ENCODE results near the gene C2orf78. TPM values are rescaled to one million over a fixed set of nuclear protein-coding genes. Genes with fewer than 3 reads are reported as not detected.

The C2orf78 gene
- total RNA-seq, 1 experiment from 2014 or later = 0.39 TPM

- Mint-ChIP-seq H3K36me3 (peaks cover 53% of the 10 kb centered on the region), H3K4me1 (no peaks in the 10 kb centered on the region), H3K27ac (no peak overlapping the region), H3K4me3 (no peak overlapping the region), H3K9me3 (no peaks in the 10 kb centered on the region), H3K27me3 (ENCODE audit: low read depth) (no peaks in the 10 kb centered on the region)
- no peak for TF ChIP-seq KAT7 (CRISPR knock-in tag; IDR thresholded peaks at IDR 0.05; ENCODE audit: borderline replicate concordance)
- TF ChIP-seq ETV6 (CRISPR knock-in tag; IDR thresholded peaks at IDR 0.05) = no peak
- no peak for TF ChIP-seq ZNF425 (CRISPR knock-in tag; conservative IDR thresholded peaks at IDR 0.05)
- no peak for TF ChIP-seq NR1H2 (CRISPR knock-in tag; IDR thresholded peaks at IDR 0.05)
- TF ChIP-seq NFYB (CRISPR knock-in tag; conservative IDR thresholded peaks at IDR 0.05; ENCODE audit: low read depth) = no peak
- TF ChIP-seq ELF4 (CRISPR knock-in tag; IDR thresholded peaks at IDR 0.05; ENCODE audit: low read depth) = no peak
- ATAC-seq (no peak), DNase-seq (ENCODE audit: low spot score) (no peak)
- POLR2A ChIA-PET = no interaction called here
- CTCF ChIA-PET = interaction anchor here (0.7 to 1.2 kb wide), 2 partner anchors 13 to 528 kb away, joined by 3 read pairs; no protein-coding TSS in a partner anchor
Observed at GRCh38 chr2:73852020-73852419, 68.0 kb downstream of the C2orf78 start.

GRCh38 chr2:73855526-73855925 is 71.5 kb downstream of the C2orf78 start:
- no peak for ATAC-seq
- H3K9me3 Mint-ChIP-seq = no peaks in the 10 kb centered on the region
- no peak for DNase-seq (ENCODE audit: low spot score)
- peaks cover 53% of the 10 kb centered on the region for H3K36me3 Mint-ChIP-seq
- CTCF ChIA-PET = no interaction called here
- no peak overlapping the region for H3K4me3 Mint-ChIP-seq
- no peaks in the 10 kb centered on the region for H3K4me1 Mint-ChIP-seq
- TF ChIP-seq OVOL2 (CRISPR knock-in tag; IDR thresholded peaks at IDR 0.05; ENCODE audit: borderline replicate concordance) = no peak
- no peak for TF ChIP-seq TCF7 (CRISPR knock-in tag; IDR thresholded peaks at IDR 0.05; ENCODE audit: low read depth)
- no peak for TF ChIP-seq MXD4 (CRISPR knock-in tag; IDR thresholded peaks at IDR 0.05; ENCODE audit: borderline replicate concordance)
- no peak for TF ChIP-seq ESRRA (CRISPR knock-in tag; IDR thresholded peaks at IDR 0.05; ENCODE audit: borderline replicate concordance)
- no peak overlapping the region for H3K27ac Mint-ChIP-seq
- POLR2A ChIA-PET = no interaction called here
- no peaks in the 10 kb centered on the region for H3K27me3 Mint-ChIP-seq (ENCODE audit: low read depth)

GRCh38 chr2:73856214-73856613 is 72.2 kb downstream of the C2orf78 start:
- ATAC-seq = no peak
- H3K36me3 Mint-ChIP-seq = peaks cover 54% of the 10 kb centered on the region
- no peak overlapping the region for H3K27ac Mint-ChIP-seq
- ChIA-PET POLR2A (no interaction called here), CTCF (no interaction called here)
- no peak overlapping the region for H3K4me3 Mint-ChIP-seq
- no peaks in the 10 kb centered on the region for H3K4me1 Mint-ChIP-seq
- no peak for DNase-seq (ENCODE audit: low spot score)
- TF ChIP-seq GTF2I (CRISPR knock-in tag; conservative IDR thresholded peaks at IDR 0.05) (no peak), SP1 (CRISPR knock-in tag; conservative IDR thresholded peaks at IDR 0.05) (no peak), NR1H2 (CRISPR knock-in tag; IDR thresholded peaks at IDR 0.05) (no peak), CBFB (CRISPR knock-in tag; IDR thresholded peaks at IDR 0.05; ENCODE audit: low read depth) (no peak), ZNF121 (CRISPR knock-in tag; IDR thresholded peaks at IDR 0.05) (no peak), ATF3 (CRISPR knock-in tag; conservative IDR thresholded peaks at IDR 0.05) (no peak), ZBTB21 (CRISPR knock-in tag; IDR thresholded peaks at IDR 0.05; ENCODE audit: borderline replicate concordance) (no peak), PRDM15 (CRISPR knock-in tag; IDR thresholded peaks at IDR 0.05) (no peak), NFE2L1 (CRISPR knock-in tag; IDR thresholded peaks at IDR 0.05) (no peak), GABPB1 (CRISPR knock-in tag; IDR thresholded peaks at IDR 0.05) (no peak), ZNF671 (CRISPR knock-in tag; IDR thresholded peaks at IDR 0.05) (no peak), ZNF232 (CRISPR knock-in tag; IDR thresholded peaks at IDR 0.05) (no peak), ZNF138 (CRISPR knock-in tag; conservative IDR thresholded peaks at IDR 0.05) (no peak)
- no peaks in the 10 kb centered on the region for H3K27me3 Mint-ChIP-seq (ENCODE audit: low read depth)
- H3K9me3 Mint-ChIP-seq = no peaks in the 10 kb centered on the region
